Transverse colon (tissue), 4 donors: ENCODE data around the gene TSPAN10. TPM values are rescaled to one million over a fixed set of nuclear protein-coding genes. Genes with fewer than 3 reads are reported as not detected.
"Not testable (repeated sequence)": the region's sequence is repeated elsewhere in the genome, so short reads cannot be mapped to it uniquely, and the experiment has no call there.

Source experiments
- DNase-seq: peaks from one replicate; pipeline ENCODE4 v3.0.0-alpha.2; 2019
- H3K27ac ChIP-seq, 4 donors: fragments of 200-600 bp; sonication (generic); 2 replicates each; pipeline ENCODE4 v1.5.1; 2016 to 2018; ENCODE audit warnings: inconsistent platforms in 4 of 4
- H3K27me3 ChIP-seq: fragments of 200-600 bp; sonication (generic); 2 replicates; pipeline ENCODE4 v1.5.1; 2017; ENCODE audit warnings: inconsistent platforms
- H3K36me3 ChIP-seq, 4 donors: fragments of 200-600 bp; sonication (generic); 2 replicates each; pipeline ENCODE4 v1.5.1; 2017 to 2019; ENCODE audit warnings: inconsistent platforms in 4 of 4
- H3K4me1 ChIP-seq, 4 donors: fragments of 200-600 bp; sonication (generic); 2 replicates each; pipeline ENCODE4 v1.5.1; 2017 to 2020; ENCODE audit warnings: inconsistent platforms in 4 of 4
- H3K4me3 ChIP-seq, 4 donors: fragments of 200-600 bp; sonication (generic); 1 replicate in 1 of 4; 2 replicates in 3 of 4; pipeline versions ENCODE4 v1.5.1 to v1.6.1; 2017 to 2019; ENCODE audit warnings: inconsistent platforms in 4 of 4
- H3K9me3 ChIP-seq, 2 donors: fragments of 200-600 bp; sonication (generic); 2 replicates each; pipeline ENCODE4 v1.5.1; 2017 to 2019; ENCODE audit warnings: inconsistent platforms in 2 of 2
- EP300 ChIP-seq: sonication (generic); formaldehyde crosslinking; IDR thresholded peaks from one replicate; pipeline ENCODE4 v1.6.1; 2017; ENCODE audit warnings: antibody characterized with exemption, low read depth
- POLR2A ChIP-seq: fragments of 450-650 bp; IDR thresholded peaks from one replicate; pipeline ENCODE4 v1.6.1; 2016; ENCODE audit warnings: antibody characterized with exemption, mild to moderate bottlenecking, moderate library complexity
- POLR2AphosphoS5 ChIP-seq, 3 donors: sonication (generic); formaldehyde crosslinking; IDR thresholded peaks; one replicate each; pipeline ENCODE4 v1.6.1; 2016; ENCODE audit warnings: antibody characterized with exemption in 3 of 3
- WGBS, 2 donors: methylation state at CpG; one replicate each; pipeline ENCODE4 v1.1.5; 2018; ENCODE audit warnings: low coverage in 1 of 2; 5-methylcytosine and 5-hydroxymethylcytosine counted together
- in situ Hi-C, 4 donors: fragments of 200-750 bp; cut with MboI; loops; one replicate each; pipeline versions ENCODE4 v1.15.0 to v1.15.1; 2017; ENCODE audit warnings: low sequenced_read_pairs in 3 of 4, low pct_ligation_motif_present in 1 of 4, low pct_unique_long_range_greater_than_20kb in 1 of 4
- intact Hi-C: fragments of 100-400 bp; cut with DNase I; formaldehyde crosslinking; loops from one replicate; pipeline ENCODE4 v1.15.1; 2023; ENCODE audit warnings: low total_unique reads
- total RNA-seq, 4 donors: library from RNA; depleted of rRNA; stranded (reverse); fragments of >200 nt; gene quantifications; one replicate each; pipeline ENCODE4 v1.1.0, GENCODE V29; 2016
- TF ChIP-seq, protein P1 (sequence below), 5 experiments: fragments of 200-600 bp in 3 of 5; fragments of 450-650 bp in 2 of 5; sonication (generic) in 3 of 5; IDR thresholded peaks; 1 replicate in 2 of 5; 2 replicates in 3 of 5; pipeline ENCODE4 v1.5.1; 2016 to 2017; ENCODE audit warnings: antibody characterized with exemption in 5 of 5, inconsistent platforms in 3 of 5, mild to moderate bottlenecking in 2 of 5, moderate library complexity in 1 of 5

TSPAN10 gene
- total RNA-seq, 4 donors from 2014 or later = 0.48 to 0.55 TPM; not detected in 2

DNA sequence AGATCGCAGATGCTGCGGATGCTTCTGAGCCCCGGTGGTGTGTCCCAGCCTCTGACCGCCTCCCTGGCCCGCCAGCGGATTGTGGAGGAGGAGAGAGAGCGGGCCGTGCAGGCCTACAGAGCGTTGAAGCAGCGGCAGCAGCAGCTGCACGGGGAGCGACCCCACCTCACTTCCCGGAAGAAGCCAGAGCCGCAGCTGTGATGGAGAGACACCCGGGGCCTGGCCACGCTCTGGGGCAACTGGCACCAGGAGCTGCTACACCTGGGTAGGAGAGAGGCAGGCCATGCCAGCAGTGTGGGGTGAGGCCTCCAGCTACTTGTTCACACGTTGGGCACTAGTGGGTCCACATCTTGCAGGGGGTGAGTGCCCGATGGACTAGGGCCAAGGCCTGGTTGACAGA lies 35.5 kb downstream of the TSPAN10 start:
- DNase-seq = no peak
- H3K27me3 ChIP-seq = no peaks in the 10 kb centered on the region
- H3K9me3 ChIP-seq = no peaks in the 10 kb centered on the region
- intact Hi-C loops = no loop called here
- H3K4me3 ChIP-seq = no peak overlapping the region
- in situ Hi-C loops = no loop called here
- TF ChIP-seq EP300 (no peak), POLR2A (no peak), POLR2AphosphoS5 (IDR thresholded peaks at IDR 0.05) (no peak)
- TF ChIP-seq, protein P1, sequence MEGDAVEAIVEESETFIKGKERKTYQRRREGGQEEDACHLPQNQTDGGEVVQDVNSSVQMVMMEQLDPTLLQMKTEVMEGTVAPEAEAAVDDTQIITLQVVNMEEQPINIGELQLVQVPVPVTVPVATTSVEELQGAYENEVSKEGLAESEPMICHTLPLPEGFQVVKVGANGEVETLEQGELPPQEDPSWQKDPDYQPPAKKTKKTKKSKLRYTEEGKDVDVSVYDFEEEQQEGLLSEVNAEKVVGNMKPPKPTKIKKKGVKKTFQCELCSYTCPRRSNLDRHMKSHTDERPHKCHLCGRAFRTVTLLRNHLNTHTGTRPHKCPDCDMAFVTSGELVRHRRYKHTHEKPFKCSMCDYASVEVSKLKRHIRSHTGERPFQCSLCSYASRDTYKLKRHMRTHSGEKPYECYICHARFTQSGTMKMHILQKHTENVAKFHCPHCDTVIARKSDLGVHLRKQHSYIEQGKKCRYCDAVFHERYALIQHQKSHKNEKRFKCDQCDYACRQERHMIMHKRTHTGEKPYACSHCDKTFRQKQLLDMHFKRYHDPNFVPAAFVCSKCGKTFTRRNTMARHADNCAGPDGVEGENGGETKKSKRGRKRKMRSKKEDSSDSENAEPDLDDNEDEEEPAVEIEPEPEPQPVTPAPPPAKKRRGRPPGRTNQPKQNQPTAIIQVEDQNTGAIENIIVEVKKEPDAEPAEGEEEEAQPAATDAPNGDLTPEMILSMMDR (IDR thresholded peaks at IDR 0.05) = no peak
- H3K4me1 ChIP-seq = peaks cover 3 to 6% (median 5%) of the 10 kb centered on the region in 4 donors
- peaks cover 0 to 21% (median 6%) of the 10 kb centered on the region in 4 donors for H3K36me3 ChIP-seq
- H3K27ac ChIP-seq = no peak overlapping the region
- WGBS, 2 donors = 90% methylated on average over 16 of the region's 18 CpGs; no CpG with 5 or more reads in 1 of the 2 donors

DNA sequence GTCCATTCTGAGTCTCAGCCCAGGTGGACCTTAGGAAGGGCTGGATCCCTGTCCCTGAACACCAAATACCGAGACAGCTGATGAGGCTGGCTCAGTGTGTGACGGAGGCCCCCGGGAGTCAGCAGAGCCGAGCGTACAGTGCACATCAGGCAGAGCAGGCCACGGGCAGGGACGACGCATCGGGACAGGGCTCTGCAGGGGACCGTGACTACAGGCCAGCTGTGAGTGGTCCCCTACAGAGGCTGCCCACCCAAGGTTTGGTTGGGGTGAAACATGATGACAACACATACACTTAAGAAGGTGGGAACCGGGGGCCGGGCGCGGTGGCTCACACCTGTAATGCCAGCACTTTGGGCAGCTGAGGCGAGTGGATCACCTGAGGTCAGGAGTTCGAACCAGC lies 36.0 kb downstream of the TSPAN10 start:
- intact Hi-C loops = no loop called here
- no peak for DNase-seq
- WGBS, 2 donors = 98% methylated on average over 16 of the region's 16 CpGs; no CpG with 5 or more reads in 1 of the 2 donors
- Histone ChIP-seq H3K27ac (no peak overlapping the region), H3K4me3 (no peak overlapping the region), H3K36me3 (peaks cover 0 to 21% (median 6%) of the 10 kb centered on the region in 4 donors), H3K4me1 (peaks cover 0 to 1% (median under 1%) of the 10 kb centered on the region in 4 donors), H3K27me3 (no peaks in the 10 kb centered on the region), H3K9me3 (no peaks in the 10 kb centered on the region)
- in situ Hi-C loops = no loop called here
- TF ChIP-seq POLR2AphosphoS5 (IDR thresholded peaks at IDR 0.05) (no peak), POLR2A (no peak), EP300 (no peak)
- TF ChIP-seq, protein P1 (IDR thresholded peaks at IDR 0.05) = no peak

DNA sequence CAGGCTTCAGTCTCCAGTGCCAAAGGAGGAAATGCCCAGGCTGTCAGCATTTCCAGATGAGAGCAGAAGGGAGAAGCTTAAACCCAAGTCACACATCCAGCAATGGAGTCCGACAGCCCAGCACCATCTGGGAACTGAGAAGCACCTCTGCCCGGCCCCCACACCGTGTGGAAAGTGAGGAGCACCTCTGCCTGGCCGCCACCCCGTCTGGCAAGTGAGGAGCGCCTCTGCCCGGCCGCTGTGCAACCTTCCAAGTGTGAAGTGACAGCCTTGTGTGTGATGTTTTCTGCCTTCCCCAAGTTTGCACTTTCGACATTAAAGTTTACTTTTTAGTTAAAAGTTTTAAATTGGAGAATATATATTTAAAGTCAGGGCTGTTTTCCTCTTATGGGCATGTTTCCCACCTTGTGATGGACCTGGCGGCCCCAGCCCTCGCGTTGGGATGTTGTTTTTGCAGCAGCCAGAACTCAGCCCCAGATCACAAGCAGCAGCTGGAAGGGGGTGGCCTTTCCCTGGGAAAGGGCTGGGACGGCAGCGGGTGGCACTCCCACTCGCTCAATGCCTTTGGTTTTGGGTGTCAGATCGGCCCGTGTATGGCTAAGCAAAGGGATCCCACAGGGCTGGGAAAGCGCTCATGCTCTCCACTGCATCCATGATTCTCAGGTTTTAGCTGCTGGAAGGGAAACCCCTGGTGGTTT lies 36.7 kb downstream of the TSPAN10 start:
- Histone ChIP-seq H3K4me1 (no peaks in the 10 kb centered on the region), H3K4me3 (no peak overlapping the region), H3K9me3 (no peaks in the 10 kb centered on the region), H3K36me3 (peaks cover 0 to 21% (median 6%) of the 10 kb centered on the region in 4 donors), H3K27me3 (no peaks in the 10 kb centered on the region), H3K27ac (no peak overlapping the region)
- in situ Hi-C loops = no loop called here
- intact Hi-C loops = no loop called here
- DNase-seq = no peak
- TF ChIP-seq, protein P1 (IDR thresholded peaks at IDR 0.05) = no peak
- TF ChIP-seq POLR2AphosphoS5 (IDR thresholded peaks at IDR 0.05) (no peak), EP300 (no peak), POLR2A (no peak)
- WGBS, 2 donors = 93 to 100% methylated on average over 1 to 16 of the region's 18 CpGs

DNA sequence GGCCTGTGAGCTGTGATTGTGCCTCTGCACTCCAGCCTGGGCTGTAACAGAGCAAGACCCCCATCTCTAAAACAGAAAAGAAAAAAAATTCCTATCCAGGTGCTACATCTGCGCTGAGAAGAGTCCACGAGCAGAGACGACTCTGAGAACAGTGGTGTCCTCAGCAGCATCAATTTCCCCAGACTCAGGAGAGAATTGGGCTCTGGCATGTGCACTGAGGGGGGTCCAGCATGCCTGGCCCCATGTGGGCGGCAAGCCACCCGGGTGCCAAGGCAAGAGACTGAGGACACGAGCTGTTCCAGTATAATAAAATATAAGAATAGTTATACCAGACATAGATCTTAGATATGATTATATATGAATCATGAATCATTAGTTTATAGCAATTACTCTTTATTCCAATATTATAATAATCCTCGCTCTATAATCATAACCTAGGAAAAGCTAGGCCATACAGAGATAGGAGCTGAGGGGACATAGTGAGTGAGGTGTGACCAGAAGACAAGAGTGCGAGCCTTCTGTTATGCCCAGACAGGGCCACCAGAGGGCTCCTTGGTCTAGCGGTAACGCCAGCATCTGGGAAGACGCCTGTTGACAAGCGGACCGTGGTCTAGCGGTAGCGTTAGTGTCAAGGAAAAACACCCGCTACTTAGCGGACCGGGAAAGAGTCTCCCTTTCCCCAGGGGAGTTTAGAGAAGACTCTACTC lies 38.7 kb downstream of the TSPAN10 start:
- in situ Hi-C loops, H3K4me1 ChIP-seq, intact Hi-C loops, H3K9me3 ChIP-seq, H3K27me3 ChIP-seq, H3K27ac ChIP-seq, H3K4me3 ChIP-seq: not testable (repeated sequence)
- DNase-seq = peak; percentile 43
- TF ChIP-seq, protein P1 (IDR thresholded peaks at IDR 0.05) = peak; percentile 57 to 75 (median 65)
- WGBS, 2 donors = 38 to 59% methylated on average over 10 to 18 of the region's 18 CpGs
- peaks cover 0 to 15% (median 6%) of the 10 kb centered on the region in 4 donors for H3K36me3 ChIP-seq
